SK-N-SH (cell line): Measurements from ENCODE around the gene REV1. TPM values are rescaled to one million over a fixed set of nuclear protein-coding genes. Genes with fewer than 3 reads are reported as not detected.

ENCODE experiments used
- CTCF ChIA-PET: fragments of 300-600, 350-600 bp; formaldehyde crosslinking; extraction: SDS; loops from one replicate; lab custom pipeline; 2021; lab: Yijun Ruan, JAX
- POLR2A ChIA-PET: fragments of 350-600 bp; sonication (Branson Sonifier 250); formaldehyde crosslinking; extraction: SDS; loops from one replicate; lab custom pipeline; 2020; ENCODE audit warnings: antibody characterized with exemption, inconsistent platforms; lab: Yijun Ruan, JAX
- DNase-seq: peaks from one replicate; pipeline ENCODE4 v3.0.0; 2012
- H2AFZ ChIP-seq: fragments of 200-600 bp; sonication (generic); 2 replicates; pipeline ENCODE4 v1.8.1; 2016; ENCODE audit warnings: antibody characterized with exemption, mild to moderate bottlenecking, low read depth
- H3F3A ChIP-seq: fragments of 200-600 bp; sonication (generic); replicated peaks from 2 replicates; pipeline ENCODE3; 2016; ENCODE audit warnings: antibody characterized with exemption, mild to moderate bottlenecking; ENCODE audit not compliant: insufficient read depth
- H3K27ac ChIP-seq, 2 experiments: fragments of 200-500 bp in 1 of 2; fragments of 200-600 bp in 1 of 2; sonication (Bioruptor generic) in 1 of 2; sonication (generic), shearing (Covaris generic) in 1 of 2; 2 replicates each; pipeline versions ENCODE4 v1.5.1 to v1.6.1; 2014 to 2016; ENCODE audit warnings: low read depth in 2 of 2, inconsistent platforms in 1 of 2, low read length in 1 of 2, mild to moderate bottlenecking in 1 of 2, mixed read lengths in 1 of 2
- H3K27me3 ChIP-seq: fragments of 200-600 bp; sonication (generic), shearing (Covaris generic); 2 replicates; pipeline ENCODE4 v1.6.1; 2016; ENCODE audit warnings: mixed run types; ENCODE audit not compliant: insufficient read depth
- H3K36me3 ChIP-seq, 2 experiments: fragments of 200-500 bp in 1 of 2; fragments of 200-600 bp in 1 of 2; sonication (Bioruptor generic) in 1 of 2; sonication (generic) in 1 of 2; replicated peaks in 1 of 2; 2 replicates each; pipeline versions ENCODE3 to v1.5.1; 2014 to 2016; ENCODE audit warnings: low read length in 1 of 2, mild to moderate bottlenecking in 1 of 2; ENCODE audit not compliant: insufficient read depth in 2 of 2, control insufficient read depth in 1 of 2
- H3K4me1 ChIP-seq, 2 experiments: fragments of 200-500 bp in 1 of 2; fragments of 200-600 bp in 1 of 2; sonication (Bioruptor generic) in 1 of 2; sonication (generic), shearing (Covaris generic) in 1 of 2; 2 replicates each; pipeline versions ENCODE4 v1.5.1 to v1.6.1; 2014 to 2016; ENCODE audit warnings: low read depth in 1 of 2, low read length in 1 of 2, mixed run types in 1 of 2; ENCODE audit not compliant: insufficient read depth in 2 of 2, control insufficient read depth in 1 of 2
- H3K4me2 ChIP-seq: fragments of 200-600 bp; sonication (generic), shearing (Covaris generic); 2 replicates; pipeline ENCODE4 v1.6.1; 2017; ENCODE audit warnings: mixed run types
- H3K4me3 ChIP-seq, 2 experiments: fragments of 200-500 bp in 1 of 2; fragments of 200-600 bp in 1 of 2; sonication (Bioruptor generic) in 1 of 2; sonication (generic), shearing (Covaris generic) in 1 of 2; 2 replicates each; pipeline versions ENCODE4 v1.5.1 to v1.8.1; 2014 to 2016; ENCODE audit warnings: low read depth in 2 of 2, inconsistent platforms in 1 of 2, low read length in 1 of 2, mild to moderate bottlenecking in 1 of 2, mixed read lengths in 1 of 2, moderate library complexity in 1 of 2
- H3K79me2 ChIP-seq: fragments of 200-600 bp; sonication (generic); 2 replicates; pipeline ENCODE4 v1.8.1; 2017; ENCODE audit warnings: mild to moderate bottlenecking; ENCODE audit not compliant: insufficient read depth
- H3K9ac ChIP-seq: fragments of 200-600 bp; sonication (generic); 2 replicates; pipeline ENCODE4 v1.6.1; 2017; ENCODE audit warnings: mixed run types
- H3K9me2 ChIP-seq: fragments of 200-600 bp; sonication (generic); 2 replicates; pipeline ENCODE4 v1.6.1; 2017; ENCODE audit warnings: mixed run types
- H3K9me3 ChIP-seq: fragments of 200-600 bp; sonication (generic); 2 replicates; pipeline ENCODE4 v1.6.1; 2017; ENCODE audit warnings: mixed run types, mild to moderate bottlenecking, moderate library complexity
- H4K20me1 ChIP-seq: fragments of 200-600 bp; sonication (generic); 2 replicates; pipeline ENCODE4 v1.6.1; 2017; ENCODE audit warnings: mild to moderate bottlenecking, mixed run types; ENCODE audit not compliant: insufficient read depth
- FOXJ3 ChIP-seq: sonication (generic); formaldehyde crosslinking; IDR thresholded peaks from 2 replicates; pipeline ENCODE4 v1.5.1; 2020; ENCODE audit warnings: mild to moderate bottlenecking, missing genetic modification reagents
- FOXM1 ChIP-seq: IDR thresholded peaks from 2 replicates; pipeline ENCODE4 v1.4.0; 2012; ENCODE audit warnings: low read depth, mild to moderate bottlenecking
- GATA2 ChIP-seq: sonication (generic); formaldehyde crosslinking; IDR thresholded peaks from 2 replicates; pipeline ENCODE4 v1.5.0; 2020; ENCODE audit warnings: mild to moderate bottlenecking, missing genetic modification reagents
- JUND ChIP-seq: IDR thresholded peaks from 2 replicates; pipeline ENCODE4 v1.4.0; 2012
- MXI1 ChIP-seq: IDR thresholded peaks from 2 replicates; pipeline ENCODE4 v1.6.1; 2012; ENCODE audit warnings: mild to moderate bottlenecking, low read depth, low read length, improper control_type of control experiment
- NFIC ChIP-seq: IDR thresholded peaks from 2 replicates; pipeline ENCODE4 v1.4.0; 2012; ENCODE audit warnings: borderline replicate concordance
- POLR2AphosphoS5 ChIP-seq: IDR thresholded peaks from 2 replicates; pipeline ENCODE4 v1.6.1; 2012; ENCODE audit warnings: low read depth, low read length
- REST ChIP-seq: IDR thresholded peaks from 2 replicates; pipeline ENCODE4 v1.6.1; 2012; ENCODE audit warnings: mild to moderate bottlenecking, low read depth, low read length, moderate library complexity
- RFX5 ChIP-seq: IDR thresholded peaks from 2 replicates; pipeline ENCODE4 v1.6.1; 2012; ENCODE audit warnings: mild to moderate bottlenecking, improper control_type of control experiment, low read length
- RXRA ChIP-seq: IDR thresholded peaks from 2 replicates; pipeline ENCODE4 v1.4.0; 2012; ENCODE audit warnings: low read depth, mild to moderate bottlenecking, borderline replicate concordance
- SMC3 ChIP-seq: IDR thresholded peaks from 2 replicates; pipeline ENCODE4 v1.6.1; 2012; ENCODE audit warnings: low read depth, low read length, improper control_type of control experiment
- TAF1 ChIP-seq: IDR thresholded peaks from 2 replicates; pipeline ENCODE4 v1.6.1; 2012; ENCODE audit warnings: low read depth, mild to moderate bottlenecking, low read length, moderate library complexity, borderline replicate concordance
- USF2 ChIP-seq: fragments of 150-350 bp; IDR thresholded peaks from 2 replicates; pipeline ENCODE4 v1.6.1; 2017; ENCODE audit warnings: antibody characterized with exemption, low read length, low read depth, borderline replicate concordance
- YY1 ChIP-seq: IDR thresholded peaks from 2 replicates; pipeline ENCODE4 v1.4.0; 2012; ENCODE audit warnings: low read depth, mild to moderate bottlenecking
- WGBS: methylation state at CpG from one replicate; pipeline ENCODE4 v1.1.6; 2017; ENCODE audit warnings: low lambda C conversion rate; 5-methylcytosine and 5-hydroxymethylcytosine counted together
- polyA plus RNA-seq, 3 experiments: library from polyadenylated mRNA; depleted of rRNA; stranded (reverse); fragments of >200 nt; gene quantifications; 2 replicates each; pipeline ENCODE4 v1.2.3, GENCODE V29; 2012
- TF ChIP-seq, protein P1 (sequence below): fragments of 150-350 bp; IDR thresholded peaks from 2 replicates; pipeline ENCODE4 v1.6.1; 2016; ENCODE audit warnings: mild to moderate bottlenecking, low read depth, low read length

The REV1 gene
- polyA plus RNA-seq, 1 of the 3 experiments (the other 2 are of a cell fraction), result 15.9 TPM

DNA sequence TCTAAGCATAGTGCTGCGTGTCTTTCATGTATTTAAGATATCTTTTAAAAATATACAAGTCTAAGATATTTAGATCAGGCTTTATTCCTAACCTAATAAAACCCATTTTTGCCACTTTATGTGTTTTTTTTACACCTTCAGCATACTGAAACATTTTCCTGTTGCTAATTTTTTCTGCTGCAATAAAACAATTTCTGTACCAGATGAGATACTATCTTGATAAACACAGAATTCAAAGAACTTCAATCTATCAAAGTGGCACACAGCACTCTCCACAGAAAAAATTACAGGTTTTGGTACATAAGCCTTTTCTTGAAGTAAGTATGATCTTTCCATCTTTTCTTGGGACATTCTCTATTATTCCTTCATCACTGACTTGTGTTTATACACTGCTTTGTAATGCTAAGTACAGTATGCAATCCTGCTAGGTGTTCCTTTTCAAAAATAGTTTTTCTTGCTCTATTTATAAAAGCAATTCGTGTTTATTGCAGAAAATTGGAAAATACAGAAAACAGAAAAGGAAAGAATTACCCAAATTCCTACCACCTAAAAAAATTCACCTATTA, 16.2 kb downstream of the REV1 start:
- POLR2A ChIA-PET, result no interaction called here
- Histone ChIP-seq H3K9me3 (peaks cover 9% of the 10 kb centered on the region; the same call in 1 of the 2 replicates), H3K4me3 (no peak overlapping the region), H3K36me3 (peaks cover 0 to 16% of the 10 kb centered on the region in 2 experiments), H3K79me2 (peaks cover 100% of the 10 kb centered on the region), H3K27me3 (no peaks in the 10 kb centered on the region), H3K4me1 (peaks cover 0 to 13% of the 10 kb centered on the region in 2 experiments; a peak in 2 of 4 replicates), H3K27ac (no peak overlapping the region), H3K4me2 (no peak overlapping the region), H4K20me1 (peaks cover 37% of the 10 kb centered on the region), H3F3A (peaks cover 22% of the 10 kb centered on the region), H3K9me2 (no peaks in the 10 kb centered on the region), H2AFZ (no peak overlapping the region), H3K9ac (no peak overlapping the region)
- CTCF ChIA-PET, result interaction anchor here (1.0 to 1.3 kb wide), 2 partner anchors 9 to 16 kb away, joined by 3 to 5 read pairs; partner anchors contain the start of gene REV1
- WGBS, result 83% methylated on average over 2 of the region's 2 CpGs
- no peak for DNase-seq
- TF ChIP-seq YY1 (no peak), GATA2 (CRISPR knock-in tag) (peak; percentile 8; the same call in 1 of the 2 replicates)

DNA sequence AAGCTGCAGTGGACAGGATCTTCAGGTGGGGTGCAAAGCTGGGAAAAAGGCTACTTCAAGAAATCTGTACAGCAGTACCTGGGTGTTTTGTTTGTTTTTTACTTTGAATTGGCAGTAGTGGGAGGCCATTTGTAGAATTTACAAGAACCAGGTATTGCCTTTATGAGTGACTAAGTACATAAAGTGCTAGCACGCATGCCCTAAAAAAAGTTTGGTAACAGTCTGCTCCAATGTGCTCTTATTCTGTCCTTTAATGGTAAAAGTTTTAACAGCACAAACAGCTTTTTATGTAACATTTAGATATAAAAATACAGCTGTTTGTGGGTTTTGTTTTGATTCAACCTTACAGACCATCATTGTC, 17.2 kb downstream of the REV1 start:
- Histone ChIP-seq H3K4me1 (peaks cover 0 to 13% of the 10 kb centered on the region in 2 experiments; a peak in 2 of 4 replicates), H3K9me2 (no peaks in the 10 kb centered on the region), H3K4me2 (no peak overlapping the region), H3K36me3 (peaks cover 0 to 16% of the 10 kb centered on the region in 2 experiments), H2AFZ (no peak overlapping the region), H3K9me3 (peaks cover 9% of the 10 kb centered on the region; the same call in 1 of the 2 replicates), H3K27ac (no peak overlapping the region), H3F3A (peaks cover 22% of the 10 kb centered on the region), H3K4me3 (no peak overlapping the region), H4K20me1 (peaks cover 37% of the 10 kb centered on the region), H3K9ac (no peak overlapping the region), H3K79me2 (peaks cover 100% of the 10 kb centered on the region), H3K27me3 (no peaks in the 10 kb centered on the region)
- ChIA-PET CTCF (no interaction called here), POLR2A (no interaction called here)
- no peak for TF ChIP-seq MXI1
- TF ChIP-seq NFIC, result no peak
- no peak for TF ChIP-seq RFX5
- TF ChIP-seq JUND, result no peak
- TF ChIP-seq USF2, result no peak
- TF ChIP-seq, protein P1, sequence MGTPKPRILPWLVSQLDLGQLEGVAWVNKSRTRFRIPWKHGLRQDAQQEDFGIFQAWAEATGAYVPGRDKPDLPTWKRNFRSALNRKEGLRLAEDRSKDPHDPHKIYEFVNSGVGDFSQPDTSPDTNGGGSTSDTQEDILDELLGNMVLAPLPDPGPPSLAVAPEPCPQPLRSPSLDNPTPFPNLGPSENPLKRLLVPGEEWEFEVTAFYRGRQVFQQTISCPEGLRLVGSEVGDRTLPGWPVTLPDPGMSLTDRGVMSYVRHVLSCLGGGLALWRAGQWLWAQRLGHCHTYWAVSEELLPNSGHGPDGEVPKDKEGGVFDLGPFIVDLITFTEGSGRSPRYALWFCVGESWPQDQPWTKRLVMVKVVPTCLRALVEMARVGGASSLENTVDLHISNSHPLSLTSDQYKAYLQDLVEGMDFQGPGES, result no peak
- no peak for TF ChIP-seq FOXM1
- no peak for TF ChIP-seq POLR2AphosphoS5
- TF ChIP-seq RXRA, result no peak
- TF ChIP-seq GATA2 (CRISPR knock-in tag), result no peak
- no peak for TF ChIP-seq TAF1
- TF ChIP-seq FOXJ3 (CRISPR knock-in tag), result no peak
- TF ChIP-seq REST, result no peak
- no peak for TF ChIP-seq SMC3
- no peak for DNase-seq
- WGBS, result 100% methylated on average over 1 of the region's 1 CpG
